ENCODE measurements around the gene ISLR2. TPM values are rescaled to one million over a fixed set of nuclear protein-coding genes. Genes with fewer than 3 reads are reported as not detected.
A peak's percentile ranks its signal among the peaks of the same experiment; 100 is the strongest.
"Not testable (repeated sequence)": the region's sequence is repeated elsewhere in the genome, so short reads cannot be mapped to it uniquely, and the experiment has no call there.

The ISLR2 gene, protein sequence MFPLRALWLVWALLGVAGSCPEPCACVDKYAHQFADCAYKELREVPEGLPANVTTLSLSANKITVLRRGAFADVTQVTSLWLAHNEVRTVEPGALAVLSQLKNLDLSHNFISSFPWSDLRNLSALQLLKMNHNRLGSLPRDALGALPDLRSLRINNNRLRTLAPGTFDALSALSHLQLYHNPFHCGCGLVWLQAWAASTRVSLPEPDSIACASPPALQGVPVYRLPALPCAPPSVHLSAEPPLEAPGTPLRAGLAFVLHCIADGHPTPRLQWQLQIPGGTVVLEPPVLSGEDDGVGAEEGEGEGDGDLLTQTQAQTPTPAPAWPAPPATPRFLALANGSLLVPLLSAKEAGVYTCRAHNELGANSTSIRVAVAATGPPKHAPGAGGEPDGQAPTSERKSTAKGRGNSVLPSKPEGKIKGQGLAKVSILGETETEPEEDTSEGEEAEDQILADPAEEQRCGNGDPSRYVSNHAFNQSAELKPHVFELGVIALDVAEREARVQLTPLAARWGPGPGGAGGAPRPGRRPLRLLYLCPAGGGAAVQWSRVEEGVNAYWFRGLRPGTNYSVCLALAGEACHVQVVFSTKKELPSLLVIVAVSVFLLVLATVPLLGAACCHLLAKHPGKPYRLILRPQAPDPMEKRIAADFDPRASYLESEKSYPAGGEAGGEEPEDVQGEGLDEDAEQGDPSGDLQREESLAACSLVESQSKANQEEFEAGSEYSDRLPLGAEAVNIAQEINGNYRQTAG
- under 1 TPM; 0.14 to 0.20 TPM for total RNA-seq

DNA sequence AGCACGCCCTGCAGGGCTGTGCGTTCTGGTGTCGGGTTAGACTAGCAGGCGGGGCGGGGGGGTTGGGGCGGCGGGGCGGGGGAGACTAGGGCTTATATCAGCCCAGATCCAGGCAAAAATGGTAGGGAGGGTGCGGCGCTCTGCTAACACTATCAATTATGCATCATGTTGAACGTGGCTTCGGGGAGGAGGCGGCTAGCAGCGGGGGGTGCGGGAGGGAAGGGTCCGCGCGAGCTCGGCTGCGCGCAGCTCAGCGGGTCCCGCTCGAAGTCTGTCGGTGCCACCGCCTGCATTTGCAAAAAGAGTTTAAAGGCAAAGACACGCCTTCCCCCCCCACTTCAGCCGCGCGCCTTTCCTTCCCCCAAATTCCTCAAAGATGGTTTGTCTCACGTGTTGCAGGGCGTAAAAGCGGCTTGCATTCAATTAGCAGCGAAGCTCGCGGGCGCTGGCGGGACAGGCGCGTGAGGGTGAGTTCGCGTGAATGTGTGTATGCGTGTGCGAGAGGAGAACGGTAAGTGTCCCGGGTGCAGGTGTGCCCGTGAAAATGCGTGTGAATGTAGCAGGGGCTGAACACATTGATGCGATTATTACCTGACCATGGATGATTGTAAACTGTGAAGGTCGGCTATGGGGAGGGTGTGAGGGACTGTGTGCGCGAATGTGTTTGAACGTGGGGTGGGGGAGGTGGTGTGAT lies at the start of gene ISLR2:
Gene ISLR2, plus strand, starts transcription at position 432 of the 694 bp plus-strand sequence. CDS start 2,169 bp downstream, outside the sequence.
- Mint-ChIP-seq H3K4me3 (peak within 1 kb of the TSS; percentile 0), H3K27ac (peak within 1 kb of the TSS; percentile 41), H3K27me3 (peaks cover 83% of the 10 kb centered on the region), H3K4me1 (peaks cover 15% of the 10 kb centered on the region), H3K9me3 (ENCODE audit: low read depth) (no peaks in the 10 kb centered on the region), H3K36me3 (no peaks in the 10 kb centered on the region)
- CTCF ChIA-PET = interaction anchor here (0.9 to 3.3 kb wide), 4 partner anchors 177 to 192 kb away, joined by 3 to 25 read pairs (median 22); no protein-coding TSS in a partner anchor
- DNase-seq = no peak
- ATAC-seq = no peak

DNA sequence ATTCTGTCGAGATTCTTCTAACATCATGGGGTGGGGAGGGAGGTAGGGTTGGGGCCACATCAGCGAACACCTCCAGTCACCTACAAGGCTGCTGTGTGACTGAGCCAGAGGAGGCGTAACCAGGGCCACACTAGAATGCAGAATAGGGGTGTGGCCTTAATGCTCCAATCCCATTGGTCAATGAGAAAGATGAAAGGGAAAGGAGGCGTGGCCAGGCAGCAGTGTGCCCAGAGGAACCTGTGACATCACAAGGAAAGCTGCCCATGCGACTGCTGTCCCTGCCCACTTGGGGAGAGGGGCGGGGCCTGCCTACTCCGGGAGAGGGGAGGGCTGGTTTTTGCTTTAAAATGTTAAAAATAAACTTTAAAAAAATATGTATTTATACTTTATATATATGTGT lies 47.9 kb upstream of the ISLR2 start, which contains the start of gene GOLGA6A:
Gene GOLGA6A, minus strand, starts transcription at position 101 of the 400 bp plus-strand sequence. Its CDS starts 41 bp downstream, at position 60.
- H3K27me3 Mint-ChIP-seq; H3K4me1 Mint-ChIP-seq; DNase-seq; ATAC-seq; H3K4me3 Mint-ChIP-seq; H3K9me3 Mint-ChIP-seq (ENCODE audit: low read depth); H3K36me3 Mint-ChIP-seq; CTCF ChIA-PET; H3K27ac Mint-ChIP-seq: not testable (repeated sequence)

DNA sequence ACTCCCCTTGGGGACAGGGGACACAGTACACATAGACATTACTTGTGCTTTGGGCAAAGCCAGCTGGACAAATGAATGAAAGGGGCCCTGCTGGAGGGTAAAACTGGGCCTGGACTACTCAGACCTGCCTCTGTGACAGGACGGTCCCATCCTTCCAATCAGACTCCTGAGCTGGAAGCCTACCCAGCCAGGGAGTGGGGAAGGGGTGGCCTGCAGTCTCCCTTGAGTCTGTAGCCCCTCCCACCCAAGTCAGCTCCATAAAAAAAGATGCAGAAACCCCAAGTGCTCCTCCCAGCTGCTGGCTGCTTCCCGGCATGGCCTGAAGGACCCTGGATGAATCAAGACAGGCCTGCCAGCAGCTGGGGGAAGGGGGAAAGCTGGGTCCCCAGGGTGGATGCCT lies 35.8 kb upstream of the ISLR2 start:
- H3K36me3 Mint-ChIP-seq; H3K9me3 Mint-ChIP-seq (ENCODE audit: low read depth); CTCF ChIA-PET; DNase-seq; H3K4me3 Mint-ChIP-seq; H3K4me1 Mint-ChIP-seq; H3K27me3 Mint-ChIP-seq; H3K27ac Mint-ChIP-seq; ATAC-seq: not testable (repeated sequence)

DNA sequence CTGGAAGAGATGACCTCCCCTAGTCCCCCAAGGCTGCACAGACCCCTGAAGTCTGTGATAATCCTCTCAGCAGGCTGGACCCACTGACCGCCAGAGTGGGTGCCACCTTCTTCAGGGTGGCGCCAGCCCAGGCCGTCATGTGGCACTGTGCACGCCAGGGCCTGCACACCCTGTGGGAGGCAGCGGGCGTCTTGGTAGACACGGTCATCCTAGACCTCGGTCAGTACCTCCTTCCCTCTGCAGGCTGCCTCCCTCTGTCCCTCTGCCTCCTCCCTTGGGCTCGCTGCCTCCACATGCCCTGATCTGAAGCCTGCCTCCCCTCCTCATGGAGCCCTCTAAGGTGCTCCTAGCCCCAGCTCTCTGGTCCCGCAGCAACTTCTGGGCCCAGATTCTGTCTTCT lies 34.8 kb upstream of the ISLR2 start:
- H3K4me1 Mint-ChIP-seq; H3K9me3 Mint-ChIP-seq (ENCODE audit: low read depth); H3K27ac Mint-ChIP-seq; DNase-seq; CTCF ChIA-PET; ATAC-seq; H3K27me3 Mint-ChIP-seq; H3K36me3 Mint-ChIP-seq; H3K4me3 Mint-ChIP-seq: not testable (repeated sequence)

DNA sequence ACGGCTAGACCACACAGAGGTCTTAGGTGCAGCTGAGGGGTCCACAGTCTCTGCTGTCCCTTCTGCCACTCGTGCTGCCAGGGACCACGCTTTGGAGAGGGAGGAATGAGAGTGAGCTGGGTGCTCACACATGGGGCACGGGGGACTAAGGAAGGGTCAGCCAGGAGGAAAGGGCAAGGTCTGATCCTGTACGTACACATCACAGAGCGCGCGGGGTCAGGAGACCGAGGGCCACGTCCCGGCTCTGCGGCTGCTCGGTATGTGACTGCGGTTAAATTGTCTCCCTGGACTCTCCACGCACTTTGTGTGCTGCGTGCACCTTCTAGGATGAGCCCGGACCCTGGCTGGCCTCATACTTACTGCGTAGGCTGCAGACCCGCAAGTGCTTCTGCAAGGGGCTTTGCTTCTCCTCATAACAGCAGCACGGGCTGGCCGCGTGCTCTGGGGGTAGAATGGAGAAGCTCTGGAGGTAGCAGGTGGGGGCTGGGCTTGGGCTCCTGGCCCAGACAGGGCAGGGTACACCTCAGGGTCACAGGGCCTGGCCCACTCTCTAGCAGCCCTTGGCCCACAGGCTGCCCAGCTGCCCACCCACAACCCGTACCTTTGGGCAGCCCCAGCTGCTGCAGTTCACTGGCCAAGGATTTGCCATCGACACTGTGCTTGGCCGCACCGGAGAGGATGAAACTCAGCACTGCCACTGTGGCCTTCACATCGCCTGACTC lies 33.5 kb upstream of the ISLR2 start:
- H3K9me3 Mint-ChIP-seq (ENCODE audit: low read depth); ATAC-seq; H3K4me1 Mint-ChIP-seq; H3K27me3 Mint-ChIP-seq; CTCF ChIA-PET; H3K36me3 Mint-ChIP-seq; H3K4me3 Mint-ChIP-seq; DNase-seq; H3K27ac Mint-ChIP-seq: not testable (repeated sequence)

DNA sequence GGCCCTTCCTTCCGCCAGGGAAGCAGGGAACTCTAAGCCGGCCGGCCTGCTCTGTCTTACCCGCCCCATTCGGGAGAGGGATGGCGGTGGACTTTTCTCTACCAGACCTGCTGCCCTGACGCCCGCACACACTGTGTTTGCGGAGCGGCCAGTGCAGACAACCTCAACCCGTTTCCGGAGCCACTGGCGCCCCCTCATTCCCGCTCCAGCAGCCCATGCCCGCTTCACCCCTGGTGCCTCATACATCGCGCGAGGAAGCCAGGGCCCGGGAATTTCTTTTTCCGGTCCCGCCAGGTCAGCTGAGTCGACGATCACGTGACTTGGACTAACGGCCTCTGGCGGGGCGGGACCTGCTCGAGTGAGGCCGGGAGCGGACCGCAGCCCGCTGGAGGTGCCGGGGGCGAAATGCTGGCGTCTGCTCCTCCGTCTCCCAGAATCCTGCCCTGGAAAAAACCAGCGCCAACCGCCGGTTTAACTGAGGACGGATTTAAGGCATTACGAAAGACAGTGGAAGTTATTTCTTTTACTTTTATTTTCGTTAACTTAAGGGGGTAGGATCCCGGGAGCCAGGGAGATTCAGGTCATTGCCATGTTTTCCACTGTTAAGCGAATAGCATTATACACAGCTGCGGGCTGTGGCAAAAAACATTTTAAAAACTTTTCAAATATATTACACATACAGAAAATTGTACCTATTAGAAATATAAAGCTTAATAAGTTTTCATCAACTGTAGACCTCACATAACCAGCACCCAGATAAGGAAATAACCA lies 30.2 kb upstream of the ISLR2 start:
- H3K9me3 Mint-ChIP-seq (ENCODE audit: low read depth); H3K27me3 Mint-ChIP-seq; H3K36me3 Mint-ChIP-seq; H3K4me1 Mint-ChIP-seq; CTCF ChIA-PET: not testable (repeated sequence)
- DNase-seq = peak; percentile 89
- ATAC-seq = peak; percentile 91
- Mint-ChIP-seq H3K4me3 (peak overlapping the region; percentile 82), H3K27ac (peak overlapping the region; percentile 91)

DNA sequence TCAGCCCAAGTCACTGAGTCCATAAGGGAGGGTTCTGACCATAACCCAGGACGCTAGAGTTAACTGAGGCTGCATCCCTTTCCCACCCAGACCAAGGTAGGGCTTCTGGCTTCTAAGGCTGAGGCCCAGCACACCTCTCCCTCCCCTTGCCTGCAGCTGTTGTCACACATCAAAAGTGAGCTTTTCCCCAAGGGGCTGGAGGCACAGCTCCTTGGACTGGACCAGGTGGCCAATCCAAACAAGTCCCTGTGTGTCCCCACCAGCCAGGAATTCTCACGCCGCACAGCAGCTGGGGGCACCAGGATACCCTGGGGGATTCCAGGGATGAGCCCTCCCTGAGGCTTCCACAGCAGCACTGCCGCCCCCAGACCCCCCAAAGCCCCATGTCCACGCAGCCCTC lies 22.3 kb upstream of the ISLR2 start:
- DNase-seq (no peak), ATAC-seq (no peak)
- CTCF ChIA-PET = no interaction called here
- Mint-ChIP-seq H3K9me3 (ENCODE audit: low read depth) (no peaks in the 10 kb centered on the region), H3K36me3 (no peaks in the 10 kb centered on the region), H3K27me3 (peaks cover 2% of the 10 kb centered on the region), H3K4me1 (no peaks in the 10 kb centered on the region), H3K27ac (no peak overlapping the region), H3K4me3 (no peak overlapping the region)

DNA sequence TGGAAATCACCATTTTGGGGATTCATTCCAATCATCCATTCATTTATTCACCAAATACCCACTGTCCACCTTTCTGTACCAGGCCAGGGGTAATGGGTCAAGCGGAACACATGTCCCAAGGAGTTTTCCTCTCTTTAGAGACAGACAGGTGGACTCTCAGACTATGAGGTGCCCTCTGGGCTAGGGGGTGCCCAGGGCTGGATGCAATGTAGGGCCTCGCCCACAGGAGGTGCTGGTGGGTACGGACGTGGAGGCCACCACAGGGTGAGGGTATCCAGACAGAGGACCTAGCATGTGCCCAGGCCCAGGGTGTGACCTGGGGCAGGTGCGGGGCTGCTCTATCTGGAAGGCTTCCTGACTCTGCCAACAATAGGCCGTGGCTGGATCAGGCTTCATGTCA lies 21.8 kb upstream of the ISLR2 start:
- H3K27me3 Mint-ChIP-seq; H3K27ac Mint-ChIP-seq; ATAC-seq; H3K4me3 Mint-ChIP-seq; H3K9me3 Mint-ChIP-seq (ENCODE audit: low read depth); H3K4me1 Mint-ChIP-seq; CTCF ChIA-PET; H3K36me3 Mint-ChIP-seq; DNase-seq: not testable (repeated sequence)

DNA sequence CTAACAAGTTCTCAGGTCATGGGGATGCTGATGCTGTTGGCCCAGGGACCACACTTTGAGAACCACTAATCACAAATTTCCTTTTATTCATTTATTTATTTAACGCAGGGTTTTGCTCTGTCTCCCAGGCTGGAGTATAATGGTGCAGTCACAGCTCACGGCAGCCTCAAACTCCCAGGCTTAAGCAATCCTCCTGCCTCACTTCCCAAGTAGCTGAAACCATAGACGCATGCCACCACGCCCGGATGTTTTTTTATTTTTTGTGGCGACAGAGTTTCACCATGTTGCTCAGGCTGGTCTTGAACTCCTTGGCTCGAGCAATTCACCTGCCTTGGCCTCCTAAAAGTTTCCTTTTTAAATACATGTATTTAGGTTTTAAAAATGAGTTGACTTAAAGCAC lies 20.7 kb upstream of the ISLR2 start:
- no peak for DNase-seq
- Mint-ChIP-seq H3K36me3 (no peaks in the 10 kb centered on the region), H3K27ac (no peak overlapping the region), H3K4me1 (no peaks in the 10 kb centered on the region), H3K4me3 (no peak overlapping the region), H3K27me3 (peaks cover 14% of the 10 kb centered on the region), H3K9me3 (ENCODE audit: low read depth) (no peaks in the 10 kb centered on the region)
- no peak for ATAC-seq
- CTCF ChIA-PET = no interaction called here

DNA sequence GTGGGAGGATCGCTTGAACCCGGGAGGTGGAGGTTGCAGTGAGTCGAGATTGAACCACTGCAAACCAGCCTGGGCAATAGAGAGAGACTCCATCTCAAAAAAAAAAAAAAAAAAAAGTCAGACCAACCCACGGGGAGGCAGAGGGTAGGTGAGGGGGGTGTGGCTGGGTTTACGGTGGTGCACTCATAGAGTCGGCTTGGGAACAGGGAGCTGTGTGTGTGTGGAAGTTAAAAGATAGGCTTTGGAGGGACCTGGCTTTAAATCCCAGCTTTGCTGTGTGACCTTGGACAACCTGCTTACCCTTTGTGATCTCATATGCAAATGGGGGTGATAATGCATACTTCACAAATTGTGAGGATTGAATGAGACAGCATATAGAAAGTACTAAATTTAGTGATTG lies 10.0 kb upstream of the ISLR2 start:
- no peak for ATAC-seq
- Mint-ChIP-seq H3K9me3 (ENCODE audit: low read depth) (no peaks in the 10 kb centered on the region), H3K4me3 (no peak overlapping the region), H3K4me1 (peaks cover 9% of the 10 kb centered on the region), H3K27ac (no peak overlapping the region), H3K36me3 (no peaks in the 10 kb centered on the region), H3K27me3 (peaks cover 44% of the 10 kb centered on the region)
- no peak for DNase-seq
- CTCF ChIA-PET = interaction anchor here (0.9 to 1.4 kb wide), 2 partner anchors 24 to 202 kb away, joined by 3 to 4 read pairs; no protein-coding TSS in a partner anchor

DNA sequence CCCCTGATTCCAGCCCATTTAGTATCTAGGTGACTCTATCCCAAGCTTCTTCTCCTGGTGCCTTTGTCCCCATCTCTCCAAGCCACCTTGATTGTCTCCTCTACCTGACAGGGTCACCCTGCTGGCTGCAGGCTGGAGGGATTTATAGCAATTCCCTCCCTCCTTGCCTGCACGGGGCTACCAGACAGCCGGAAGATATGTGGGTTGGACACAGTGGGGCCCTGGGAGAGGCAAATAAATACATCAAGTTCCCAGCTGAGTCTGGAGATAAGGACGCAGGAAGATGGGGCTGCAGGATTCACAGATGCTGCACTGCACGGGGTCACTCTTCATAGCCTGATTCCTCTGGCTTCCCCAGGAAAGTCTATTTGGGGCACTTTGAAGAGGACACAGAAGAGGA lies 9.3 kb upstream of the ISLR2 start:
- Mint-ChIP-seq H3K4me3 (no peak overlapping the region), H3K27ac (no peak overlapping the region), H3K9me3 (ENCODE audit: low read depth) (no peaks in the 10 kb centered on the region), H3K4me1 (peaks cover 9% of the 10 kb centered on the region), H3K36me3 (no peaks in the 10 kb centered on the region), H3K27me3 (peaks cover 48% of the 10 kb centered on the region)
- DNase-seq (no peak), ATAC-seq (no peak)
- CTCF ChIA-PET = interaction anchor here (0.9 to 1.4 kb wide), 2 partner anchors 24 to 201 kb away, joined by 3 to 4 read pairs; no protein-coding TSS in a partner anchor

DNA sequence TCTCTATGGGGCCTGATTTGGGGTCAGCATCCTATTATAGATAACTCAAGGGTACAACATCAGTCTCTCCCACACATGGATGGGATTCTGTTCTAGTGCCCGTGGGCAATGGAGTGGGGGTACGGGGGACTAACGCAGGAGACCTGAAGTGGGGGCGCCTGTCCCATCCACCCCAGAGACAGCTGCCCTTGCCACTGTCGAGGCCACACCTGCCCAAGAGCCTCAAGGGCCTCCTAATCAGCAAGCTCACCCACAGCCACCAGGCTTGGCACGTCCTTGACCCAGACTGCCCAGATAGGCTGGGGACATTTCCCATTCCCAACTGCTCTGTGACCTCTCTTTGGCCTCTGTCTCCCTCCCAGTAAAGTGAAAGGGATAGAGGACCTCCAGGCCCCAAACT lies 8.5 kb upstream of the ISLR2 start:
- CTCF ChIA-PET = no interaction called here
- peaks cover 50% of the 10 kb centered on the region for H3K27me3 Mint-ChIP-seq
- no peaks in the 10 kb centered on the region for H3K36me3 Mint-ChIP-seq
- no peak for ATAC-seq
- DNase-seq = no peak
- H3K27ac Mint-ChIP-seq = no peak overlapping the region
- H3K9me3 Mint-ChIP-seq (ENCODE audit: low read depth) = no peaks in the 10 kb centered on the region
- H3K4me1 Mint-ChIP-seq = peaks cover 9% of the 10 kb centered on the region
- H3K4me3 Mint-ChIP-seq = no peak overlapping the region

Measured in activated CD8-positive, alpha-beta memory T cell treated with anti-CD3 and anti-CD28 coated beads, Interleukin-2, amount 10 ng/mL, durations not matched to agents 7 days and 5 days (primary cell).